OCI-LY3 (cell line): ENCODE measurements around the gene HIVEP3.

Source experiments
- CTCF ChIP-seq: fragments of 200-600, 300-600 bp; sonication (generic); IDR thresholded peaks from 2 replicates; pipeline ENCODE4 v1.5.1; 2014; ENCODE audit warnings: antibody characterized with exemption, low read length, low read depth
- EZH2phosphoT487 ChIP-seq: fragments of 200-600 bp; shearing (Covaris generic); IDR thresholded peaks from 2 replicates; pipeline ENCODE4 v1.6.1; 2018; ENCODE audit warnings: antibody characterized with exemption, mixed run types, low read depth

GRCh38 chr1:41799205-41799604 is 119.5 kb downstream of the HIVEP3 start:
- no peak for TF ChIP-seq CTCF
- no peak for TF ChIP-seq EZH2phosphoT487
